ENCODE measurements around the gene SLC9B2. TPM values are rescaled to one million over a fixed set of nuclear protein-coding genes. Genes with fewer than 3 reads are reported as not detected.

SLC9B2 gene
- total RNA-seq, 1 donor from 2014 or later, result 14.6 TPM

DNA sequence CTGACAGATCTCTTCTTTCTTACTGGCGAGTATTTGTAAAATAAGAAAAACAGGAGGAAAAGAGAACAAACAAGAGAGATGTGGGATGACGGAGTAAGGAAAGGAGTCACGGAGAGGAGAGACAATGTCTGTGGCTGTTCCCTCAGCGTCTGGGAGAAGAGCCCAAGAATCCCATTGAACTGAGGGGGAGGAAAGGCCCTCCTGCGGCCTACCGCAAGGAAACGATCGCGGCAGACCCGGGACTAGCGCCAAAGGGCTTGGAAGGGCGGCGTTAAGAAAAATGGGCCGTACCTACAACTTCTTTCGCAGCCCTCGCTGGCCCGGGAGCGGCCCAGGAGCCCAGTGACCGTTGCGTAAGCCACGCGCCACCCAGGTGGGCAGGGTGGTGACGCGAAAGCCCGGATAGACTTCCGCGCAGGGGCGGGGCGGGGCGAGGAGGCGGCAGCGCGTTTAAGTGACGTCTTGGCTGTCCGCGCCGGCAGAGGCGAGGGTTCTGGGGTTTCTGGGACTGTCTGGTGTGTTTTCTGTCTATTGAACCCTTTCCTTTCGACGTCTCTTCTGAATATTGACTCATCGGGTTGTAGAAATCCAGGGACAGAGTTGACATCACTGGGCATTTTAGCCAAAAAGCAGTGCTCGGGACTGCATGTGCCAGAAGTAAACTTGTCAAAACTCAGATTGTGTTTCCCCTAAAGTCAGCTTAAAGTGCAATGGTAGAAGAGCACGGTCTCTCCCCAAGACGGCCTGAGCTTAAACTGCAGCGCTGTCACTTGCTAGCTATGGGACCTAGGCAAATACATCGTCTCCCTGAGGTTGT, 57.0 kb downstream of the SLC9B2 start, which contains the start of gene SLC9B1:
Gene SLC9B1, minus strand, starts transcription at position 398 of the 817 bp plus-strand sequence. CDS start 27,994 bp downstream, outside the sequence.
- Mint-ChIP-seq H3K36me3 (no peaks in the 10 kb centered on the region), H3K27me3 (ENCODE audit: insufficient read depth, low read depth) (no peaks in the 10 kb centered on the region), H3K4me1 (no peaks in the 10 kb centered on the region), H3K27ac (no peak within 1 kb of the TSS), H3K4me3 (no peak within 1 kb of the TSS), H3K9me3 (peaks cover 4% of the 10 kb centered on the region)
- Histone ChIP-seq H3K27ac (no peak within 1 kb of the TSS), H3F3A (ENCODE audit: low read depth) (no peaks in the 10 kb centered on the region), H3K4me3 (no peak within 1 kb of the TSS), H3K4me2 (no peak within 1 kb of the TSS), H3K9ac (no peak within 1 kb of the TSS), H2AFZ (replicated peaks) (no peak within 1 kb of the TSS), H3K4me1 (no peaks in the 10 kb centered on the region), H3K9me3 (ENCODE audit: low read depth) (no peaks in the 10 kb centered on the region), H3K79me2 (ENCODE audit: low read depth) (no peaks in the 10 kb centered on the region), H4K20me1 (ENCODE audit: low read depth) (no peaks in the 10 kb centered on the region), H3K27me3 (no peaks in the 10 kb centered on the region), H3K36me3 (no peaks in the 10 kb centered on the region)
- TF ChIP-seq, protein P1, sequence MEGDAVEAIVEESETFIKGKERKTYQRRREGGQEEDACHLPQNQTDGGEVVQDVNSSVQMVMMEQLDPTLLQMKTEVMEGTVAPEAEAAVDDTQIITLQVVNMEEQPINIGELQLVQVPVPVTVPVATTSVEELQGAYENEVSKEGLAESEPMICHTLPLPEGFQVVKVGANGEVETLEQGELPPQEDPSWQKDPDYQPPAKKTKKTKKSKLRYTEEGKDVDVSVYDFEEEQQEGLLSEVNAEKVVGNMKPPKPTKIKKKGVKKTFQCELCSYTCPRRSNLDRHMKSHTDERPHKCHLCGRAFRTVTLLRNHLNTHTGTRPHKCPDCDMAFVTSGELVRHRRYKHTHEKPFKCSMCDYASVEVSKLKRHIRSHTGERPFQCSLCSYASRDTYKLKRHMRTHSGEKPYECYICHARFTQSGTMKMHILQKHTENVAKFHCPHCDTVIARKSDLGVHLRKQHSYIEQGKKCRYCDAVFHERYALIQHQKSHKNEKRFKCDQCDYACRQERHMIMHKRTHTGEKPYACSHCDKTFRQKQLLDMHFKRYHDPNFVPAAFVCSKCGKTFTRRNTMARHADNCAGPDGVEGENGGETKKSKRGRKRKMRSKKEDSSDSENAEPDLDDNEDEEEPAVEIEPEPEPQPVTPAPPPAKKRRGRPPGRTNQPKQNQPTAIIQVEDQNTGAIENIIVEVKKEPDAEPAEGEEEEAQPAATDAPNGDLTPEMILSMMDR (IDR thresholded peaks at IDR 0.05), result no peak
- no peak for TF ChIP-seq EZH2 (IDR thresholded peaks at IDR 0.05)
- no peak for TF ChIP-seq EZH2phosphoT487 (IDR thresholded peaks at IDR 0.05)
- no peak for DNase-seq (ENCODE audit: low spot score)

DNA sequence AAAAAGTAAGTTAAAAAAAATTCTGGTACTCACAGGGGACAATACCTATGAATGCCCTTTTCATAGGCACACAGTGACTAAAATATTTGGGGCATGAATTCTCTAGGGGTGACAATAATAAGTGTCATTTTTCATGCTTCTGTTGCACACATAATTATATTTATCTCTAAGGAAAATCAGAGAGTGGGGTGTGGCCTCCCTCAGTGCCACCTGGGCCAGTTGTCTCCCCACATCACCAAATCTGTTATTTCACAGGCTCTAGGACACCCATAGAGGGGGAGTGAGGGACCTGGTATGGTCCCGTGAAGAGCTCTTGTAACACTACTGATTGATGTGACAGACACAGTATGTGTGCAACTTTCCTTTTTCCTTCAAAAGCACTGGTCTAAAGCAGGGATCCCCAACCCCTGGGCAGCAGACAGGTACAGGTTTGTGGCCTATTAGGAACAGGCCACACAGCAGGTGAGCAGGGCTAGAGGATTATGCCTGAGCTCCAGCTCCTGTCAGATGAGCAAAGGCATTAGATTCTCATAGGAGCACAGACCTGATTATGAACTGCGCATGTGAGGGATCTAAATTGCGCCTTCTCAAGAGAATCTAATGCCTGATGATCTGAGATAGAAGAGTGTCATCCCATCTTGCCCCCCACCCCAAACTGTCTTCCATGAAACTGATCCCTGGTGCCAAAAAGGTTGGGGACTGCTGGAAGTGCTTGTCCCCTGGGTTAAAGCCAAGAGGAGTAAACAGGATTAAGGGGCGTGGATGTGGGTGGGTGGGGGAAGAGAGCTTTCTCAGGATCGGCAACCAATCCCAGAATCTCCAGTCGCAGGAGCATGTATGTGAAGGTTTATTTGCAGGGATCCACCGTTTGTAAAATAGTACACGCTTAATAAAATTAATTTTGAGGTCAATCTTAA, 57.9 kb downstream of the SLC9B2 start:
- H3K27me3 Mint-ChIP-seq (ENCODE audit: insufficient read depth, low read depth), result no peaks in the 10 kb centered on the region
- DNase-seq (ENCODE audit: low spot score), result no peak
- H4K20me1 ChIP-seq (ENCODE audit: low read depth), result no peaks in the 10 kb centered on the region
- no peak overlapping the region for H3K9ac ChIP-seq
- H3K36me3 Mint-ChIP-seq, result no peaks in the 10 kb centered on the region
- H3K9me3 Mint-ChIP-seq, result peaks cover 4% of the 10 kb centered on the region
- H3K36me3 ChIP-seq, result no peaks in the 10 kb centered on the region
- no peaks in the 10 kb centered on the region for H3K79me2 ChIP-seq (ENCODE audit: low read depth)
- H3K27me3 ChIP-seq, result no peaks in the 10 kb centered on the region
- H3K4me1 ChIP-seq, result no peaks in the 10 kb centered on the region
- no peak overlapping the region for H3K4me3 ChIP-seq
- no peaks in the 10 kb centered on the region for H3F3A ChIP-seq (ENCODE audit: low read depth)
- TF ChIP-seq EZH2 (IDR thresholded peaks at IDR 0.05) (no peak), EZH2phosphoT487 (IDR thresholded peaks at IDR 0.05) (no peak)
- TF ChIP-seq, protein P1 (IDR thresholded peaks at IDR 0.05), result no peak
- H3K27ac Mint-ChIP-seq, result no peak overlapping the region
- no peak overlapping the region for H3K27ac ChIP-seq
- H3K9me3 ChIP-seq (ENCODE audit: low read depth), result no peaks in the 10 kb centered on the region
- H2AFZ ChIP-seq (replicated peaks), result no peak overlapping the region
- H3K4me1 Mint-ChIP-seq, result no peaks in the 10 kb centered on the region
- H3K4me3 Mint-ChIP-seq, result no peak overlapping the region
- H3K4me2 ChIP-seq, result no peak overlapping the region

DNA sequence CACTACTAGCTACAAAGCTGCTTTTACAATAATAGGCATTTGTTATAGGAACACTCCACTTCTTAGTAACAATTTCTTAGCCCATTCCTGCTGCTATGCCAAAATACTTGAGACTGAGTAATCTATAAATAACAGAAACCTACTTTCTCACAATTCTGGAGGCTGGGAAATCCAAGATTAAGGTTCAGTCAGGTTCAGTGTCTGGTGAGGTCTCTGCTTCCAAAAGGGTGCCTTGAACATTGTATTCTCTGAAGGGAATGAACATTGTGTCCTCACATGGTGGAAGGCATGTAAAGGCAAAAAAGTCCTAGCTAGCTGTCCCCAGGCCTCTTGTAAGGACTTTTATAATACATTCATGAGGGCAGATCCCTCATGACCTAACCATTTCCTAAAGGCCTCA, 64.0 kb downstream of the SLC9B2 start:
- no peaks in the 10 kb centered on the region for H3K9me3 ChIP-seq (ENCODE audit: low read depth)
- H3K4me1 ChIP-seq, result no peaks in the 10 kb centered on the region
- H3K4me3 Mint-ChIP-seq, result no peak overlapping the region
- no peaks in the 10 kb centered on the region for H4K20me1 ChIP-seq (ENCODE audit: low read depth)
- no peak overlapping the region for H3K9ac ChIP-seq
- H3K27me3 ChIP-seq, result no peaks in the 10 kb centered on the region
- no peaks in the 10 kb centered on the region for H3K27me3 Mint-ChIP-seq (ENCODE audit: insufficient read depth, low read depth)
- H3K4me1 Mint-ChIP-seq, result no peaks in the 10 kb centered on the region
- no peak overlapping the region for H2AFZ ChIP-seq (replicated peaks)
- no peaks in the 10 kb centered on the region for H3K79me2 ChIP-seq (ENCODE audit: low read depth)
- no peak overlapping the region for H3K4me3 ChIP-seq
- H3K36me3 Mint-ChIP-seq, result no peaks in the 10 kb centered on the region
- H3K27ac Mint-ChIP-seq, result no peak overlapping the region
- no peaks in the 10 kb centered on the region for H3K9me3 Mint-ChIP-seq
- no peak for DNase-seq (ENCODE audit: low spot score)
- H3F3A ChIP-seq (ENCODE audit: low read depth), result no peaks in the 10 kb centered on the region
- no peaks in the 10 kb centered on the region for H3K36me3 ChIP-seq
- H3K27ac ChIP-seq, result no peak overlapping the region
- no peak overlapping the region for H3K4me2 ChIP-seq
- TF ChIP-seq, protein P1 (IDR thresholded peaks at IDR 0.05), result no peak
- TF ChIP-seq EZH2phosphoT487 (IDR thresholded peaks at IDR 0.05), result no peak
- TF ChIP-seq EZH2 (IDR thresholded peaks at IDR 0.05), result no peak

Measured in neural progenitor cell (in vitro differentiated cells).